ENCODE results near the gene SLX4IP.

Gene SLX4IP

DNA sequence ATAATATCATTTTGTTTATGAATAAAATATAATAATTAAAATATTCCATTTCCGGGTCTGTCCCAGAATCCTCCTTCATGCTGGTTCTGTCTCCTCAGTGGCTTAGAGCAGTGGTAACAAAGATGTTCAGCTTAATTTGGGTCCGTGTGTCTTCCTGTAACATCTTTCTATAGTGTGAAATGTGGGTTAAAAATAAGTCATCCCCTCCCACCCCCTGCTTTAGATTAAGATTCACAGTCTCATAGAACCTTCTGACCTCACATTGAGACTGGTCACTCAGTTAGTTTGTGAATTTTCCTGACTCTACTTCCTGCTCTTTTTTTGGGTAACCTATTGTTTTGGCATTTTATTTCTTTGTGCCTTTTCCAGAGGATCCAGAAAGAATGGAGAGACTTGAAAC, 55.2 kb downstream of the SLX4IP start:
- Mint-ChIP-seq H3K4me1 (no peaks in the 10 kb centered on the region), H3K9me3 (no peaks in the 10 kb centered on the region), H3K27me3 (ENCODE audit: low read depth) (no peaks in the 10 kb centered on the region), H3K27ac (no peak overlapping the region), H3K4me3 (no peak overlapping the region), H3K36me3 (ENCODE audit: low read depth) (no peaks in the 10 kb centered on the region)
- TF ChIP-seq, protein P1, sequence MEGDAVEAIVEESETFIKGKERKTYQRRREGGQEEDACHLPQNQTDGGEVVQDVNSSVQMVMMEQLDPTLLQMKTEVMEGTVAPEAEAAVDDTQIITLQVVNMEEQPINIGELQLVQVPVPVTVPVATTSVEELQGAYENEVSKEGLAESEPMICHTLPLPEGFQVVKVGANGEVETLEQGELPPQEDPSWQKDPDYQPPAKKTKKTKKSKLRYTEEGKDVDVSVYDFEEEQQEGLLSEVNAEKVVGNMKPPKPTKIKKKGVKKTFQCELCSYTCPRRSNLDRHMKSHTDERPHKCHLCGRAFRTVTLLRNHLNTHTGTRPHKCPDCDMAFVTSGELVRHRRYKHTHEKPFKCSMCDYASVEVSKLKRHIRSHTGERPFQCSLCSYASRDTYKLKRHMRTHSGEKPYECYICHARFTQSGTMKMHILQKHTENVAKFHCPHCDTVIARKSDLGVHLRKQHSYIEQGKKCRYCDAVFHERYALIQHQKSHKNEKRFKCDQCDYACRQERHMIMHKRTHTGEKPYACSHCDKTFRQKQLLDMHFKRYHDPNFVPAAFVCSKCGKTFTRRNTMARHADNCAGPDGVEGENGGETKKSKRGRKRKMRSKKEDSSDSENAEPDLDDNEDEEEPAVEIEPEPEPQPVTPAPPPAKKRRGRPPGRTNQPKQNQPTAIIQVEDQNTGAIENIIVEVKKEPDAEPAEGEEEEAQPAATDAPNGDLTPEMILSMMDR (IDR thresholded peaks at IDR 0.05; ENCODE audit: unreplicated experiment in 3 of 3) = no peak

DNA sequence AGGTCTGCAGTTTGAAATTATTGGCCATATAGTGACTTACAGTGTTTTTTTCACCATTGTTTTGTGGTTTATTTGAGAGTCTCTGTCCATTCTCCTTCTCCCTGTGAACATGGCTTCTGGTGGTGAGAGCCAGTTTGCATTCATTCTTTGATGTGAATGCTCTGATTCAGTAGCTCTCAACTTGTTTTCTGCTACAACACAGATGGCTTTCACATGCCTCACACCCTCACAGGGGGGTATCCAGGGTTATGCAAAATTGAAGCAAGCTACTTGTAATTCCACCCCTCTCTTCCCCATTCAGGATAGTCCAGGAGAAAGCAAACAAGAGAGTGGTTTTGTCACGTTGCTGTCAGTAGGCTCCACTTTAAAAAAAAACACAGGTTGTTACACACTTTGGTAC, 55.6 kb downstream of the SLX4IP start:
- Mint-ChIP-seq H3K9me3 (no peaks in the 10 kb centered on the region), H3K27me3 (ENCODE audit: low read depth) (no peaks in the 10 kb centered on the region), H3K4me3 (no peak overlapping the region)

DNA sequence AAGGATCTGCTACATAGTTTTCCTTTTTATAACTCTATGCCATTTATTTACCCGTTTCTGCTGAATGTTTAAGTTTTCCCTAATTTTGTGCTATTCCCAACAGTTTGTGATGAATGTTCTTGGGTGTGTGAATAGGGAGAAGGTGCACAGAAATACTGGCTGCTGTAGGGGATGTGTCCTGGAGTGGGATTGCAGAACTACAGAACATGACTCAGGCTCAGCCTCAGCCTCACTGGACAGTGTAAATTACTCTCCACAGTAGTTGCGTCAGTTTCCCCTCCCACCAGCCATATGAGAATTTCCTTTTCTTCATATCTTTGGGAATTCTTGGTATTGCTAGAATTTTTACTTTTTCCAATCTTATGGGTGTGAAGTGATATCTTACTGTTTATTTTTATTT, 57.0 kb downstream of the SLX4IP start:
- TF ChIP-seq, protein P1 (IDR thresholded peaks at IDR 0.05; ENCODE audit: unreplicated experiment in 3 of 3) = no peak
- Mint-ChIP-seq H3K36me3 (ENCODE audit: low read depth) (no peaks in the 10 kb centered on the region), H3K27me3 (ENCODE audit: low read depth) (no peaks in the 10 kb centered on the region), H3K4me3 (no peak overlapping the region), H3K9me3 (no peaks in the 10 kb centered on the region), H3K27ac (no peak overlapping the region), H3K4me1 (no peaks in the 10 kb centered on the region)

More for the DNA sequence above, 55.6 kb downstream of the SLX4IP start:
- TF ChIP-seq, protein P1 (IDR thresholded peaks at IDR 0.05; ENCODE audit: unreplicated experiment in 3 of 3) = no peak
- Mint-ChIP-seq H3K4me1 (no peaks in the 10 kb centered on the region), H3K36me3 (ENCODE audit: low read depth) (no peaks in the 10 kb centered on the region), H3K27ac (no peak overlapping the region)

DNA sequence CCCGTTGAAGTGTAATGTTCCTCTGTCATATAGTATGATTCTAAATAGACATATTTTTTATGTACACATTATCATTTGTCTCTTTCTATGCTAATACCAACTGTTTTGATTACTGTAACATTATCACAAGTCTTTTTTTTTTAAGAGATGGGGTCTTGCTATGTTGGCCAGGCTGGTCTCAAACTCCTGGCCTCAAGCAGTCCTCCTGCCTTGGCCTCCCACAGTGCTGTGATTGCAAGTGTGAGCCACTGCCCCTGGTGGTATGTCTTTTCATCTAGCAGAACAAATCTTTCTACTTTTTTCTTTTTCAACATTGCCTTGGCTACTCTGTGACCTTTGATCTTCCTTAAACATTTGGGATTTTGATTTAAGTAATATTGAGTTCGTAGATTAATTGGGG, 57.7 kb downstream of the SLX4IP start:
- Mint-ChIP-seq H3K27me3 (ENCODE audit: low read depth) (no peaks in the 10 kb centered on the region), H3K36me3 (ENCODE audit: low read depth) (no peaks in the 10 kb centered on the region), H3K27ac (no peak overlapping the region), H3K4me3 (no peak overlapping the region), H3K9me3 (no peaks in the 10 kb centered on the region), H3K4me1 (peaks cover under 1% of the 10 kb centered on the region)
- TF ChIP-seq, protein P1 (IDR thresholded peaks at IDR 0.05; ENCODE audit: unreplicated experiment in 3 of 3) = no peak

DNA sequence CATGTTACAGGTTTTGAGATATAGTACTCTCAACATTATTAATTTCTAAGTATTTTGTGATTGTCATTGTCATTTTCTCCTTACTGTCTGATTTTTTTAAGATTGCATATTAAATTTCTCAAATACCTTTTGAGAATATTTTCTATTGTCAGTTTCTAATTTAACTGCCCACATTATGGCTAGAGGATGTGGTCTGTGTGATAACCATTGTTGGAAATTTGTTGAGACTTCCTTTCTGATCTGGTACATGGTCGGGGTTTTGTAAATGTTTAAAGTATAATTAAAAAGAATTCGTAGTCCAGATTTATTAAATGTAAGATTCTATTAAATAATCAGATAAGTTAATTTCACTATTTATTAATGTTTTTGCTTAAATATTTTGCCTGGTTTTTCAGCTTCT, 60.1 kb downstream of the SLX4IP start:
- peaks cover 8% of the 10 kb centered on the region for H3K4me1 Mint-ChIP-seq
- H3K36me3 Mint-ChIP-seq (ENCODE audit: low read depth) = no peaks in the 10 kb centered on the region
- H3K27ac Mint-ChIP-seq = no peak overlapping the region
- TF ChIP-seq, protein P1 (IDR thresholded peaks at IDR 0.05; ENCODE audit: unreplicated experiment in 3 of 3) = no peak
- H3K9me3 Mint-ChIP-seq = no peaks in the 10 kb centered on the region
- H3K4me3 Mint-ChIP-seq = no peak overlapping the region
- H3K27me3 Mint-ChIP-seq (ENCODE audit: low read depth) = no peaks in the 10 kb centered on the region

DNA sequence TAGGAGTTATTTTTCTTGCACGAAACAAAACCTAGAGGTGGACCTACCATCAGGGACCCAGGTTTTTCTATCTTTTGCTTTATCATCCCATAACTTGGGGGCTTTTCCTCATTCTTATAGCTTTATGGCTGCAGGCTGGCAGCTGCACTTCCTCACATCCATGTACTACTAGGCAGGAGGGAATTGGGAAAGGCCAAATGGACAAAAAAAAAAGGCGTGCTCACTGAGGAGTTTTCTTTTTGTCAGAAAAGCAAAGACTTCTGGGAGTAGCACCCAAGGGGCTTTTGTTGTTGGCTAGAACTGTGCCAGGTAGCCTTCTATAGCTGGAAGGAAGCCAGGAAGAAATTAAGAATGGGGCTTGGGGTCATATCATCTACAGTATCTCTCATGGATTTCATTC, 61.4 kb downstream of the SLX4IP start:
- Mint-ChIP-seq H3K4me1 (peaks cover 16% of the 10 kb centered on the region), H3K9me3 (no peaks in the 10 kb centered on the region), H3K27ac (peak overlapping the region; percentile 24 to 67 (median 54)), H3K27me3 (ENCODE audit: low read depth) (no peaks in the 10 kb centered on the region), H3K36me3 (ENCODE audit: low read depth) (no peaks in the 10 kb centered on the region), H3K4me3 (no peak overlapping the region)
- TF ChIP-seq, protein P1 (IDR thresholded peaks at IDR 0.05; ENCODE audit: unreplicated experiment in 3 of 3) = no peak
